NCI-H2029 treated with DMSO at 0.1 percent for 48 hours (cell line): ENCODE data around the gene ZP3.
"Not testable (repeated sequence)": the region's sequence is repeated elsewhere in the genome, so short reads cannot be mapped to it uniquely, and the experiment has no call there.

Experiments used
- DNase-seq: peaks from one replicate; lab custom pipeline; 2025; lab: John Stamatoyannopoulos, UW

The ZP3 gene

DNA sequence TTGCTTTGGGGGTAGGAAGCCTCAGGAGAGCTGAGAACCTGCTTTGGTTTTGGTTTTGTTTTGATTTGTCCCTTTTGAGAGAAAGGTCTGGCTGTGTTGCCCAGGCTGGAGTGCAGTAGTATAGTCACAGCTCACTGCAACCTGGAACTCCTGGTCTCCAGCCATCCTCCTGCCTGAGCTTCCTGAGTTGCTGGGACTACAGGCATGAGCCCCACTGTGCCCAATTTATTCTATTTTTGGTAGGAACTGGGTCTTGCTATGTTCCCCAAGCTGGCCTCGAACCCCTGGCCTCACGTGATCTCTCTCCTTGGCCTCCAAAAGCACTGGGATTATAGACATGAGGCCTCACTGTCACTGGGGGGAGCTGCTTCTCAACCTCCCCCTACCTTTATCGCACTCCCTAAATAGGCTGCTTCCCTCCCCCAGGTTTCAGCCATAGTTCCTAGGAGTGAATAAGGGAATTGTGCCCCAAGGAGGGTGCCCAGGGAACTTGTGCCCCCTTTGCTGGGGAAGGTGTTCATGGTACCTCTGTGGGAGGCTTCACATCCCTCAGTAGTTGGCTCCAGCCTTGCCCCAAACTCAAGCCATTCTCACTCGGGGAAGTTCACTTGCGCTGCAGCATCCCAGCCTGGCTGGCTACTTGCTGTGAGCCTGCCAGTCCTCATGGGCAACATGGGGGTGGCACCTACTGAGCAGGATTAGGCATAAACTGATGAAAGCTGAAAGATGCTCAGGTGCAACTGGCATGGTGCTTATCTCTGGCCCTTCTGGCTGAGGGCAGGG, 18.1 kb downstream of the ZP3 start:
- not testable (repeated sequence) for DNase-seq

- DNase-seq: not testable (repeated sequence)
Measured at GRCh38 chr7:76443846-76444245, 19.1 kb downstream of the ZP3 start.

DNA sequence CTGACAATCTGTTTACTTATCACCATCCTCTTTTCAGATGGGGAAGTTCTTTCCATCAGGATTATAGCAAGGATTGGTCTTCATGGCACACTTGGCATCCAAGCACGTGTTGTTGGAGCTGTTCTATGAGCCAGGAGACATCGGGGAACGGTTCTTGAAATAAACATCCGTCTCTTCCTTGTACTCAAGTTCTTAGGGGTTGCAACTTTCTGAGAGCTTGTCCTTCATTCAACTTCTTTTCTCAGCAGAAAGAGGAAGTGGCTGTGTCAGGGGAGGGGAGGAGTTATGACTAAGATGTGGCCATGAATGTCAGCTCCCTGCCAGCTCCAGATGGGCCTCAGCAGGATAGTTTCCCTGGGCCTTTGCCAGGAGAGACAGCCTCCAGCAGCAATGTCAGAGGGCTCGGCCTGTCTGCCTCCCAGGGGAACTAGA, 20.8 kb downstream of the ZP3 start:
- DNase-seq: not testable (repeated sequence)

DNA sequence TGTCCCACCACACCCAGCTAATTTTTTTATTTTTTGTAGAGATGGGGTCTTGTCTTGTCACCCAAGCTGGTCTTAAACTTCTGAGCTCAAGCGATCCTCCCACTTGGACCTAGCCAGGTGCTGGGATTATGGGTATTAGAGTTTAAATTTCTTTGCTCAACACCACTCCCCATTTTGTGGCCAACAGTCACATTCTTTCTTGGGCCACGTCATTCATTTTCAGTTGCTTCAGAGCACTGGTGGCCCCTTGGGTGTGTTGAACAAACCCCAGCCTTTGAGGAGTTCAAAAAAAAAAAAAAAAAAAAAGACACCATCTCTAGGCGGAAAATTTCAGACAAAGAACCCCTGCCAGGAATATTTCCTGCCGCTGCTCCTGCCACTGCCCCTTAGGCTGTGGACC, 32.3 kb downstream of the ZP3 start:
- DNase-seq: not testable (repeated sequence)

GRCh38 chr7:76458504-76458903, 33.8 kb downstream of the ZP3 start:
- DNase-seq: not testable (repeated sequence)

GRCh38 chr7:76460767-76461166, 36.0 kb downstream of the ZP3 start:
- not testable (repeated sequence) for DNase-seq

GRCh38 chr7:76461464-76462101, 36.8 kb downstream of the ZP3 start, which contains the start of gene DTX2:
DTX2 (plus strand) TSS chr7:76461709; CDS start chr7:76480510, 18,801 bp downstream.
- not testable (repeated sequence) for DNase-seq

- not testable (repeated sequence) for DNase-seq
Measured at GRCh38 chr7:76462271-76462882, 37.6 kb downstream of the ZP3 start.

DNA sequence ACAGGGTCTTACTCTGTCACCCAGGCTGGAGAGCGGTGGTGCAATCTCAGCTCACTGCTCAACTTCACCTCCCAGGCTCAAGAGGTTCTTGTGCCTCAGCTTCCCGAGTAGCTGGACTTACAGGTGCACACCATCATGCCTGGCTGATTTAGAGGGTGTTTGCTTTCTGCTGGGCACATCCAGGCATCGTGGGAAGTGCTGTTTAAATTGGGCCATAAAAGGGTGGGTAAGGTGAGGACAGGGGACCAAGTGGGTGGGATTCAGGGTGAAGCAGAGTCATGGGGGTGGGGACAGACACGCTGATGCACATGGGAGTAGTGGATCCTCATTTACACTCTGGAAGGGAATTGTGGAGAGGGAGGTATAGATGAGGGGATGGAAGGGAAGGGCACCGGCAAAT, 40.2 kb downstream of the ZP3 start:
- DNase-seq: not testable (repeated sequence)

- DNase-seq: not testable (repeated sequence)
Measured at GRCh38 chr7:76465950-76466349, 41.2 kb downstream of the ZP3 start.

DNA sequence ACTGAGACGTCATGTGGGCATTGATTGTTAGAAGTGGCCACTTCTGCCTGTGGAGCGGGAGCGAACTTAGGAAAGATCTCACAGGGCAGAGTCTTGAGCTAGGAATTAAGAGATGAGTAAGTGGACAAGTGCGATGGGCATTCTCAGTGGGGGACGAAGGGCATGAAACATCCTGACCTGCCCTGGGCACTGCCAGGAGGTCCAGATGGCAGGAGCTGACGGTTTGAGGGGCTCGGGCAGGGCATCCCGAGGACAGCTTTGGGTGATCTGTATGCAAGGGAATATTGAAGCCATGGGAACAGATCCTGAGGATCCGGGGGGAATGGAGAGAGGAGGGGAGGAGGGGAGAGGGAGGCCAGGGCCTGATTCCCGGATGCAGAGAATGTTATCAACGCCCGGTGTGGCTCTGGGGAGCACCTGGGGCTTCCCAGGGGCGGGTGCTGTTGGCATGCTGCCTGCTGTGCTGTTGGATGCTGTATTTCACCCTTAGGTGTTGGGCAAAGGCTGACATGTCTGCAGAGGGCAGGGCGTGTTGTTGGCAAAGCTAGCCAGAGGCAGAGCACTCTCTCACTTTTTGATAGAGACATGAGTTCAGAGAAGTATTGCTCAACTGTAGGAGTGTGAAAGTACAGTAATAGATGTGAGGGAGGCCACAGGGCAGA, 43.1 kb downstream of the ZP3 start:
- not testable (repeated sequence) for DNase-seq

DNA sequence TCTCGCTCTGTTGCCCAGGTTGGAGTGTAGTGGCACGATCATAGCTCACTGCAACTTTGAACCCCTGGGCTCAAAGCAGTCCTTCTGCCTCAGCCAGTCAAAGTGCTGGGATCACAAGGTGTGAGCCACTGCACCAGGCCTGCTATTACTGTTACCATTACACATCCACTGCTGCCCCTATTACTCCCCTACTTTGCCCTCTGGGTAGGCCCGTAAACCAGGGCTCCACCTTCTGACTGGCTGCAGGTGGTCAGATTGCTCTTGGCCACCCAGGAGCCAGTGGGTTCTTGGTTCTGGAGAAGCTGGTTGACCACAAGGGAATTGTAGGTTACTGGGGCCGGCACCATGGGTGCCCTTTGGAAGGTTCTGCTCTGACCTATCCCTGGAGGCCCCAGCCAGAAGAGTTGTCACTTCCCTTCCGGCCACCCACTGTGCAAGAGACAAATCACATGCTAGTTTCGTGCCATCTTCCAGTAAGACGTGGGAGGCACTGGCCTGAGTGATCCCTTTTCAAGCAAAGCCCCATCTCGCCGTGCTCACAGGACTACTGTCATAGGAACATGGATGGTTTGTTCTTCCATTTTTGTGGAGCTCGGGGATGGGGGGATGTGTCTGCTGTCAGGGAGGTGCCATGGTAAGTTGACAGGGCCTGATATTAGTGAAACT, 46.9 kb downstream of the ZP3 start:
- DNase-seq: not testable (repeated sequence)

DNA sequence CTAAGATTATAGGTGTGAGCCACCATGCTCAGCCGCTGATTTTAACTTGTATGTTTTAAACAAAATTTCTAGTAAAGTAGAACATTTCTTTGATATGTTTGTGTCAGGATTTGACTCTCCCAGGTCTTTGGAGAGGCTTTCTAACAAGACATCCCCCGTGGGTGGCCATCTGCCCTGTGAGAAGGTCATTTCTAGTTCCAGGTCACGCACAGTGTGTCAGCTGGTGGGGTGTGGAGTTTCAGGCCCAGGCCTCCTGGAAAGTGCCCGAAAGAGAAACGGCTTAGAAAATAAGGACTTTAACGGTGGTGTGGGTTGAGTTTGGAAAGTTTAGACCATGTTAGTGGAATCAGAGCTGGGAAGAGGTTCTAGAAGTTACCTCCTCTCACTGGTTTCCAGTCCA, 48.3 kb downstream of the ZP3 start:
- not testable (repeated sequence) for DNase-seq

- not testable (repeated sequence) for DNase-seq
Measured at GRCh38 chr7:76476280-76476679, 51.5 kb downstream of the ZP3 start.

GRCh38 chr7:76476742-76477474, 52.2 kb downstream of the ZP3 start:
- DNase-seq: not testable (repeated sequence)

DNA sequence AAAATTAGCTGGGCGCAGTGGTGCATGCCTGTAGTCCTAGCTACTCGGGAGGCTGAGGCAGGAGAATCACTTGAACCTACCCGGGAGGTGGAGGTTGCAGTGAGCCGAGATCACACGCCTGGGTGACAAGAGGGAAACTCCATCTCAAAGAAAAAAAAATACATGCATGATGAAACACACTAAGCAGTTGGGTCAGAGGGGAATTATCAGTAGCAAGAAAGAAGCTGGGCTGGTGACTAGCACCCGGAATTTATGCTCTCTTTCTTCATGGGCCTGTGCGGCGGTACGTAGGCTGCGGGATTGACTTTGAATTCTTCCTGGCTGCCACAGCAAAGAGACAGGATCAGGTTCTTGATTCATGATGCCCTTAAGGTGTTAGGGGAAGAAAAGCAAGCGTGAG, 54.9 kb downstream of the ZP3 start:
- DNase-seq: not testable (repeated sequence)

- DNase-seq: not testable (repeated sequence)
Measured at GRCh38 chr7:76480403-76481253, 55.9 kb downstream of the ZP3 start.

DNA sequence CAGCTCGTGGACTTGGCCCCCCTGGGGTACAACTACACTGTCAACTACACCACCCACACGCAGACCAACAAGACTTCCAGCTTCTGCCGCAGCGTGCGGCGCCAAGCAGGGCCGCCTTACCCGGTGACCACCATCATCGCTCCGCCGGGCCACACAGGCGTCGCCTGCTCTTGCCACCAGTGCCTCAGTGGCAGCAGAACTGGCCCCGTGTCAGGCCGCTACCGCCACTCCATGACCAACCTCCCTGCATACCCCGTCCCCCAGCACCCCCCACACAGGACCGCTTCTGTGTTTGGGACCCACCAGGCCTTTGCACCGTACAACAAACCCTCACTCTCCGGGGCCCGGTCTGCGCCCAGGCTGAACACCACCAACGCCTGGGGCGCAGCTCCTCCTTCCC, 57.9 kb downstream of the ZP3 start:
- DNase-seq: not testable (repeated sequence)

DNA sequence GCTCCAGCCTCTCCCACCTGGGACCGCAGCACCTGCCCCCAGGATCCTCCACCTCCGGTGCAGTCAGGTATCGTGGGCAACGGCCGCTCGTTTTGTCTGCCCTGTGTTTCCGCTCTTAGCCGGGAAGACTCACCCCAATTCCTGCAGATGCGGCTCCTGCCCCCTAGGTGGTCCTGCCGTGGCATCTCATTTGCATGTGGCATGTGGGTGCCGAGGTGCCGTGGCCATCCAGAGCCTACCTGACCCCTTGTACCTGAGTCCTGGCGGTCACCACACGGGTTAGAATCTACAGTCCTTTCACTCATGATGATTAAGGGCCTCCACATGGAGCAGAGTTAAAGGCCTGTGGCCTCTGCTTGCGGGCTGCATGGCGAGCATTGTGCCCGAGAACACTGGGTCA, 58.3 kb downstream of the ZP3 start:
- DNase-seq: not testable (repeated sequence)

DNA sequence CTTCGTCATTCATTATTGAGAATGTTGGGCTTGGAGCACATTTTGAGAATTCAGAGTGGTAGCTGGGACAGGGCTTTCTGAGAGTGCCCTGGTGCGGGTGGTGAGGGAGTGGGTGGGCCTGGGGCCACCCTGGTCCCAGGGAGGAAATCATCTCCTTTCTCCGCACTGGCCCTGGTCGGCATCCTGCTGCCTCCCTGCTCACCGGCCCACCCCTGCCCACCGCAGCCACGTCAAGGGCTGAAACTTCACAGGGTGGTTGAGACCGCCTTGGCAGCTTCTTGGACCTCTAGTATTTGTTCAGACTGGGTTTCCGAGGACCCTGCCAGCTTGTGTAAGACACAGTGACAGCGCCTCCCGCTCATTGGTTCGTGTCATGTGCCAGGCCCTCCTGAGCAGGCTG, 59.7 kb downstream of the ZP3 start:
- not testable (repeated sequence) for DNase-seq
